ENCODE data around the gene PIM1.

The PIM1 gene

GRCh38 chr6:37155394-37156312 lies 14.3 kb upstream of the PIM1 start:
- Histone ChIP-seq H3K27me3 (ENCODE audit: control insufficient read depth, insufficient read depth, low read length, poor library complexity, severe bottlenecking) (no peaks in the 10 kb centered on the region), H3K4me1 (ENCODE audit: control insufficient read depth, insufficient read depth, low read length) (no peaks in the 10 kb centered on the region), H3K27ac (ENCODE audit: insufficient read depth, low read depth, low read length, poor library complexity, severe bottlenecking) (no peak overlapping the region), H3K36me3 (ENCODE audit: control insufficient read depth, insufficient read depth, low read length) (no peaks in the 10 kb centered on the region), H3K4me3 (ENCODE audit: insufficient read depth, low read depth, low read length) (no peak overlapping the region), H3K9me3 (ENCODE audit: control insufficient read depth, low read length) (no peaks in the 10 kb centered on the region)
- WGBS, 2 experiments: 88 to 90% methylated on average over 11 of the region's 11 CpGs

GRCh38 chr6:37158508-37158907 lies 11.4 kb upstream of the PIM1 start:
- no peak overlapping the region for H3K4me3 ChIP-seq (ENCODE audit: insufficient read depth, low read depth, low read length)
- H3K27ac ChIP-seq (ENCODE audit: insufficient read depth, low read depth, low read length, poor library complexity, severe bottlenecking): no peak overlapping the region
- H3K9me3 ChIP-seq (ENCODE audit: control insufficient read depth, low read length): no peaks in the 10 kb centered on the region
- H3K4me1 ChIP-seq (ENCODE audit: control insufficient read depth, insufficient read depth, low read length): no peaks in the 10 kb centered on the region
- no peaks in the 10 kb centered on the region for H3K27me3 ChIP-seq (ENCODE audit: control insufficient read depth, insufficient read depth, low read length, poor library complexity, severe bottlenecking)
- no peaks in the 10 kb centered on the region for H3K36me3 ChIP-seq (ENCODE audit: control insufficient read depth, insufficient read depth, low read length)
- 93 to 94% methylated on average over 6 of the region's 6 CpGs for WGBS, 2 experiments

GRCh38 chr6:37160922-37161778 lies 8.8 kb upstream of the PIM1 start:
- 88 to 93% methylated on average over 6 to 8 of the region's 8 CpGs for WGBS, 2 experiments
- Histone ChIP-seq H3K27me3 (ENCODE audit: control insufficient read depth, insufficient read depth, low read length, poor library complexity, severe bottlenecking) (no peaks in the 10 kb centered on the region), H3K36me3 (ENCODE audit: control insufficient read depth, insufficient read depth, low read length) (no peaks in the 10 kb centered on the region), H3K4me3 (ENCODE audit: insufficient read depth, low read depth, low read length) (no peak overlapping the region), H3K4me1 (ENCODE audit: control insufficient read depth, insufficient read depth, low read length) (no peaks in the 10 kb centered on the region), H3K27ac (ENCODE audit: insufficient read depth, low read depth, low read length, poor library complexity, severe bottlenecking) (no peak overlapping the region), H3K9me3 (ENCODE audit: control insufficient read depth, low read length) (no peaks in the 10 kb centered on the region)

- H3K27me3 ChIP-seq (ENCODE audit: control insufficient read depth, insufficient read depth, low read length, poor library complexity, severe bottlenecking): no peaks in the 10 kb centered on the region
- no peak overlapping the region for H3K27ac ChIP-seq (ENCODE audit: insufficient read depth, low read depth, low read length, poor library complexity, severe bottlenecking)
- no peaks in the 10 kb centered on the region for H3K4me1 ChIP-seq (ENCODE audit: control insufficient read depth, insufficient read depth, low read length)
- H3K36me3 ChIP-seq (ENCODE audit: control insufficient read depth, insufficient read depth, low read length): no peaks in the 10 kb centered on the region
- no peak overlapping the region for H3K4me3 ChIP-seq (ENCODE audit: insufficient read depth, low read depth, low read length)
- no peaks in the 10 kb centered on the region for H3K9me3 ChIP-seq (ENCODE audit: control insufficient read depth, low read length)
- 88 to 96% methylated on average over 3 to 4 of the region's 4 CpGs for WGBS, 2 experiments
Measured at GRCh38 chr6:37162740-37163139, 7.2 kb upstream of the PIM1 start.

GRCh38 chr6:37168163-37168758 lies 1.7 kb upstream of the PIM1 start:
- Histone ChIP-seq H3K27ac (ENCODE audit: insufficient read depth, low read depth, low read length, poor library complexity, severe bottlenecking) (no peak overlapping the region), H3K9me3 (ENCODE audit: control insufficient read depth, low read length) (no peaks in the 10 kb centered on the region), H3K27me3 (ENCODE audit: control insufficient read depth, insufficient read depth, low read length, poor library complexity, severe bottlenecking) (peaks cover 11% of the 10 kb centered on the region), H3K4me3 (ENCODE audit: insufficient read depth, low read depth, low read length) (no peak overlapping the region), H3K4me1 (ENCODE audit: control insufficient read depth, insufficient read depth, low read length) (peaks cover 7% of the 10 kb centered on the region), H3K36me3 (ENCODE audit: control insufficient read depth, insufficient read depth, low read length) (peaks cover 6% of the 10 kb centered on the region)
- 76 to 78% methylated on average over 4 to 5 of the region's 5 CpGs for WGBS, 2 experiments

- whole genome bisulfite sequencing, 2 experiments: 2% methylated on average over 26 to 29 of the region's 29 CpGs
- peak overlapping the region; percentile 89 for H3K27ac ChIP-seq (ENCODE audit: insufficient read depth, low read depth, low read length, poor library complexity, severe bottlenecking)
Measured at GRCh38 chr6:37168811-37169495, 999 bp upstream of the PIM1 start.

GRCh38 chr6:37170273-37171200 lies 585 bp downstream of the PIM1 start:
- 0% methylated on average over 92 of the region's 92 CpGs for WGBS, 2 experiments
- H3K4me3 ChIP-seq (ENCODE audit: insufficient read depth, low read depth, low read length): peak overlapping the region; percentile 84

More at GRCh38 chr6:37168811-37169495, 999 bp upstream of the PIM1 start:
- Histone ChIP-seq H3K27me3 (ENCODE audit: control insufficient read depth, insufficient read depth, low read length, poor library complexity, severe bottlenecking) (peaks cover 11% of the 10 kb centered on the region), H3K36me3 (ENCODE audit: control insufficient read depth, insufficient read depth, low read length) (peaks cover 12% of the 10 kb centered on the region), H3K4me1 (ENCODE audit: control insufficient read depth, insufficient read depth, low read length) (peaks cover 7% of the 10 kb centered on the region), H3K9me3 (ENCODE audit: control insufficient read depth, low read length) (no peaks in the 10 kb centered on the region), H3K4me3 (ENCODE audit: insufficient read depth, low read depth, low read length) (peak overlapping the region; percentile 52)

GRCh38 chr6:37171201-37171969 lies 1.4 kb downstream of the PIM1 start:
- no peak overlapping the region for H3K27ac ChIP-seq (ENCODE audit: insufficient read depth, low read depth, low read length, poor library complexity, severe bottlenecking)
- H3K4me1 ChIP-seq (ENCODE audit: control insufficient read depth, insufficient read depth, low read length): peaks cover 7% of the 10 kb centered on the region
- no peaks in the 10 kb centered on the region for H3K9me3 ChIP-seq (ENCODE audit: control insufficient read depth, low read length)
- peaks cover 14% of the 10 kb centered on the region for H3K36me3 ChIP-seq (ENCODE audit: control insufficient read depth, insufficient read depth, low read length)
- 0 to 1% methylated on average over 45 of the region's 45 CpGs for WGBS, 2 experiments
- peak overlapping the region; percentile 84 for H3K4me3 ChIP-seq (ENCODE audit: insufficient read depth, low read depth, low read length)
- H3K27me3 ChIP-seq (ENCODE audit: control insufficient read depth, insufficient read depth, low read length, poor library complexity, severe bottlenecking): peaks cover 11% of the 10 kb centered on the region

More at GRCh38 chr6:37170273-37171200, 585 bp downstream of the PIM1 start:
- peaks cover 14% of the 10 kb centered on the region for H3K36me3 ChIP-seq (ENCODE audit: control insufficient read depth, insufficient read depth, low read length)
- peak overlapping the region; percentile 52 for H3K27ac ChIP-seq (ENCODE audit: insufficient read depth, low read depth, low read length, poor library complexity, severe bottlenecking)
- no peaks in the 10 kb centered on the region for H3K9me3 ChIP-seq (ENCODE audit: control insufficient read depth, low read length)
- H3K27me3 ChIP-seq (ENCODE audit: control insufficient read depth, insufficient read depth, low read length, poor library complexity, severe bottlenecking): peaks cover 11% of the 10 kb centered on the region
- peaks cover 7% of the 10 kb centered on the region for H3K4me1 ChIP-seq (ENCODE audit: control insufficient read depth, insufficient read depth, low read length)
